DOHH2 (cell line): ENCODE results near the gene CNKSR1.

ENCODE experiments used
- H3F3A ChIP-seq: fragments of 200-600 bp; sonication (generic), shearing (Covaris generic); 2 replicates; pipeline ENCODE4 v1.6.0; 2016; ENCODE audit warnings: antibody characterized with exemption, mild to moderate bottlenecking; ENCODE audit not compliant: control insufficient read depth, insufficient read depth
- H3K27ac ChIP-seq: fragments of 200-600 bp; sonication (generic); 2 replicates; pipeline ENCODE4 v1.5.1; 2014; ENCODE audit warnings: low read depth, mild to moderate bottlenecking, low read length, moderate library complexity
- H3K27me3 ChIP-seq: fragments of 200-600 bp; sonication (generic); 2 replicates; pipeline ENCODE4 v1.6.1; 2014; ENCODE audit warnings: mild to moderate bottlenecking, low read length, mixed read lengths; ENCODE audit not compliant: control insufficient read depth
- H3K36me3 ChIP-seq: fragments of 200-600 bp; sonication (generic); 2 replicates; pipeline ENCODE4 v1.6.1; 2014; ENCODE audit warnings: mild to moderate bottlenecking, low read length, moderate library complexity, mixed read lengths; ENCODE audit not compliant: control insufficient read depth
- H3K4me1 ChIP-seq: fragments of 200-600 bp; sonication (generic); 2 replicates; pipeline ENCODE4 v1.6.1; 2014; ENCODE audit warnings: mild to moderate bottlenecking, low read length, mixed read lengths; ENCODE audit not compliant: control insufficient read depth
- H3K4me2 ChIP-seq: fragments of 200-600 bp; sonication (generic); 2 replicates; pipeline ENCODE4 v1.6.0; 2014; ENCODE audit warnings: mild to moderate bottlenecking, low read length, moderate library complexity
- H3K4me3 ChIP-seq: fragments of 200-600 bp; sonication (generic); 2 replicates; pipeline ENCODE4 v1.5.1; 2014; ENCODE audit warnings: mild to moderate bottlenecking, low read length, mixed read lengths
- H3K79me2 ChIP-seq: fragments of 200-600 bp; sonication (generic); 2 replicates; pipeline ENCODE4 v1.6.1; 2014; ENCODE audit warnings: mild to moderate bottlenecking, low read length, mixed read lengths; ENCODE audit not compliant: control insufficient read depth
- H3K9me2 ChIP-seq: fragments of 200-600 bp; sonication (generic); replicated peaks from 2 replicates; pipeline ENCODE4 v1.6.1; 2014; ENCODE audit warnings: mild to moderate bottlenecking, low read length, mixed read lengths; ENCODE audit not compliant: control insufficient read depth
- H3K9me3 ChIP-seq: fragments of 200-600 bp; sonication (generic); 2 replicates; pipeline ENCODE4 v1.6.1; 2014; ENCODE audit warnings: antibody characterized with exemption, low read length, mixed read lengths; ENCODE audit not compliant: control insufficient read depth, insufficient read depth
- H4K20me1 ChIP-seq: fragments of 200-600 bp; sonication (generic); 2 replicates; pipeline ENCODE4 v1.6.0; 2014; ENCODE audit warnings: low read depth, mild to moderate bottlenecking, antibody characterized with exemption, low read length, moderate library complexity; ENCODE audit not compliant: control insufficient read depth, insufficient read depth
- EZH2phosphoT487 ChIP-seq: fragments of 200-600 bp; sonication (generic); IDR thresholded peaks from 2 replicates; pipeline ENCODE4 v1.6.1; 2017; ENCODE audit warnings: borderline replicate concordance, mild to moderate bottlenecking, antibody characterized with exemption, low read length, moderate library complexity, mixed read lengths
- TF ChIP-seq, protein P1 (sequence below): fragments of 200-600 bp; sonication (generic); IDR thresholded peaks from one replicate; pipeline ENCODE4 v1.5.1; 2014; ENCODE audit warnings: antibody characterized with exemption, mild to moderate bottlenecking, low read depth, low read length; ENCODE audit not compliant: poor library complexity, severe bottlenecking

The CNKSR1 gene

DNA sequence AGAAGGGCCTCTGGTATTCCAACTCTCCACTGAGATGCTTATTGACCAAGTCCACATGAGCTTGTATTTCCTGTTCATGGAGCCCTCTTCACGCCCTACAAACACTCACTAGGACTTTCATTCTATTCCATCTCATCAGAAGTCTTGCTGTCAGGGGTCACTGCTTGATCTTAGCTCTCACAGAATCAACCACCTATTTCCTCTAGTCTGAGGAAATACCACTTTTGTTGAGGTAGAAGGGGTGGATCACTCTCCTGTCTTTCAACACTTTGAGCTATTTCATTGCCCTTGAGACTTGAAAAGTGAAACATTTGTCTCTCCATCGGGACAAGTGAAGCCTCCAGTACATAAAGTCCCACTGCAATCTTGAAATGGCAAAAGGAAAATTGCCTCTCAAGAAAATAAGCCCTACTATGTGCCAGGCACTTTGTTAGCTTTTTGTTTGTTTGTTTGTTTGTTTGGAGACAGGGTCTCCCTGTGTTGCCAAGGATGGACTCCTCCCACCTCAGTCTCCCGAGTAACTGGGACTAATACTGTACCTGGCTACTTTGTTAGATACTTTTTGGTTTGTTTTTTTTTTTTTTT lies 38.2 kb upstream of the CNKSR1 start:
- peaks cover 3% of the 10 kb centered on the region; the same call in 1 of the 2 replicates for H3K4me1 ChIP-seq
- H3K9me2 ChIP-seq, result no peaks in the 10 kb centered on the region
- TF ChIP-seq, protein P1, sequence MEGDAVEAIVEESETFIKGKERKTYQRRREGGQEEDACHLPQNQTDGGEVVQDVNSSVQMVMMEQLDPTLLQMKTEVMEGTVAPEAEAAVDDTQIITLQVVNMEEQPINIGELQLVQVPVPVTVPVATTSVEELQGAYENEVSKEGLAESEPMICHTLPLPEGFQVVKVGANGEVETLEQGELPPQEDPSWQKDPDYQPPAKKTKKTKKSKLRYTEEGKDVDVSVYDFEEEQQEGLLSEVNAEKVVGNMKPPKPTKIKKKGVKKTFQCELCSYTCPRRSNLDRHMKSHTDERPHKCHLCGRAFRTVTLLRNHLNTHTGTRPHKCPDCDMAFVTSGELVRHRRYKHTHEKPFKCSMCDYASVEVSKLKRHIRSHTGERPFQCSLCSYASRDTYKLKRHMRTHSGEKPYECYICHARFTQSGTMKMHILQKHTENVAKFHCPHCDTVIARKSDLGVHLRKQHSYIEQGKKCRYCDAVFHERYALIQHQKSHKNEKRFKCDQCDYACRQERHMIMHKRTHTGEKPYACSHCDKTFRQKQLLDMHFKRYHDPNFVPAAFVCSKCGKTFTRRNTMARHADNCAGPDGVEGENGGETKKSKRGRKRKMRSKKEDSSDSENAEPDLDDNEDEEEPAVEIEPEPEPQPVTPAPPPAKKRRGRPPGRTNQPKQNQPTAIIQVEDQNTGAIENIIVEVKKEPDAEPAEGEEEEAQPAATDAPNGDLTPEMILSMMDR, result no peak
- no peak for TF ChIP-seq EZH2phosphoT487
- no peaks in the 10 kb centered on the region for H4K20me1 ChIP-seq
- no peak overlapping the region for H3K27ac ChIP-seq
- no peaks in the 10 kb centered on the region for H3K27me3 ChIP-seq
- no peaks in the 10 kb centered on the region for H3F3A ChIP-seq
- no peaks in the 10 kb centered on the region for H3K9me3 ChIP-seq
- H3K36me3 ChIP-seq, result no peaks in the 10 kb centered on the region
- no peaks in the 10 kb centered on the region for H3K79me2 ChIP-seq
- no peak overlapping the region for H3K4me2 ChIP-seq
- H3K4me3 ChIP-seq, result no peak overlapping the region

DNA sequence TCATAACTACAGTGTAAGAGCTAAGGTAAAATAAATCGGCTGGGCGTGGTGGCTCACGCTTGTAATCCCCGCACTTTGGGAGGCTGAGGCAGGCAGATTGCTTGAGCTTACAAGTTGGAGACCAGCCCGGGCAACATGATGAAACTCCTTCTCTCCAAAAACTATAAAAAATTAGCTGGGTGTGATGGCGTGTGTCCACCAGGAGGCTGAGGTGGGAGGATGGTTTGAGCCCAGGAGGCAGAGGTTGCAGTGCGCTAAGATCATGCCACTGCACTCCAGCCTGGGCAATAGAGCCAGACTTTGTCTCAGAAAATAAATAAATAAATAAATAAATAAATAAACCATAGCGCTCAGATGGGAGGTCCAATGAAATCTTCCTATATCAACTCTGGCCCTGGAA lies 35.1 kb upstream of the CNKSR1 start:
- Histone ChIP-seq H3K9me2 (no peaks in the 10 kb centered on the region), H3K27me3 (no peaks in the 10 kb centered on the region), H3K36me3 (no peaks in the 10 kb centered on the region), H3K9me3 (no peaks in the 10 kb centered on the region), H3F3A (0 out of 2 replicates have a peak, but pooled peaks cover 4% of the 10 kb centered on the region), H4K20me1 (no peaks in the 10 kb centered on the region; the same call in 1 of the 2 replicates), H3K4me3 (no peak overlapping the region), H3K4me1 (peaks cover 7% of the 10 kb centered on the region), H3K79me2 (no peaks in the 10 kb centered on the region), H3K27ac (no peak overlapping the region), H3K4me2 (no peak overlapping the region)
- no peak for TF ChIP-seq EZH2phosphoT487
- TF ChIP-seq, protein P1, result no peak

DNA sequence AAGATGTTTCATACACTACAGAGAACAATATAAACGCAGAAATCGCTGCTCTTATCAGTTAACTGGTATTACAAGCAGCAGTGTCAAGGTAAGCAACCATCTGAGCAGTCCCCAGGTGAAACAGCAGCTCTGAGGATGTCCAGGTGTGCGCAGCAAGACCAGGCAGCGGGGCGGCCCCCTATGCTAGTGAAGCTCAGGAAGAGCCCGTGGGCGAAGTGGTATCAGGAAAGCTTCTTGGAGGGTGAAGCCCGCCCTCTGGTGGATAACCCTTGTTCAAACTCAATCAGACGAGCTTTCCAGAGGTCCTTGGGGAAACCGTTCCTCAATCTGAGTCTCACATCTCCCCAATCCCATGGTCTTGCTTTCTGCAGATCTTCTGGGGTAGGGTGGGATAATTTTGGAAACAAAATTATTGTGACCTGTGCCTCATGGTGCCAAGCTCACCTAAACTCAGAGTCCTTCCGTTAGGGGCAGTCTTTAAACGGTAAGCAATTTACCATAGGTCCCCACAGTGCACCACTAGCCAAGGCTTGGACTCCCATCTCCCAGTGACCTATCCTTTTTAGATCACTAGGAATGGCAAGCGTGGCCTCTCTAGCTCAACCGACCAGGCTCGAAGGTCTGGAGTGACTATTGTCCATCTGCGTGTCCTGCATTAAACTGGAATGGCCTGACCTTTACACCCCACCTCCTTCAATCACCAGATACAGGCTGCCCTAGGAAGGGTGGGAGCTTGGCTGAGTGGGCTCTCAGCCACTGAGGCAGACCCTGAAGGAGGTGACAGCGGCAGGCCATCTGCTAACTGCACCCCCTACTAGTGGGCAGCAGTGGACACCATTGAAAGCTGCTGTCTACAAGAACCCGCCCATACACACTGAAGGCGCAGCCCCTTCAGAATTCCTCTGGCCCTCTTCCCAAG lies 32.0 kb upstream of the CNKSR1 start:
- Histone ChIP-seq H3K4me2 (peak overlapping the region; percentile 31; the same call in 1 of the 2 replicates), H3K4me1 (peaks cover 4% of the 10 kb centered on the region), H3K27ac (no peak overlapping the region), H4K20me1 (no peaks in the 10 kb centered on the region; the same call in none of the 2 replicates), H3K4me3 (no peak overlapping the region), H3K9me3 (no peaks in the 10 kb centered on the region), H3K79me2 (no peaks in the 10 kb centered on the region), H3K27me3 (peaks cover 19% of the 10 kb centered on the region), H3K9me2 (no peaks in the 10 kb centered on the region), H3K36me3 (no peaks in the 10 kb centered on the region), H3F3A (0 out of 2 replicates have a peak, but pooled peaks cover 4% of the 10 kb centered on the region)
- TF ChIP-seq, protein P1, result peak; percentile 74
- TF ChIP-seq EZH2phosphoT487, result no peak
